Activated CD8-positive, alpha-beta T cell treated with anti-CD3 and anti-CD28 coated beads for 36 hours (primary cell): Measurements from ENCODE around the gene TCP10L. TPM values are rescaled to one million over a fixed set of nuclear protein-coding genes. Genes with fewer than 3 reads are reported as not detected.

Source experiments
- ATAC-seq: fragments of 200-7000 bp; cut with Tn5 transposase; one replicate; pipeline ENCODE4 v1.10.0; 2021; ENCODE audit warnings: mild to moderate bottlenecking, moderate library complexity
- CTCF ChIA-PET: fragments of 350-600 bp; sonication (Branson Sonifier 250); formaldehyde crosslinking; loops from one replicate; lab custom pipeline; 2021; ENCODE audit warnings: antibody characterized with exemption; lab: Charles Lee
- POLR2A ChIA-PET: fragments of 350-600 bp; sonication (Branson Sonifier 250); formaldehyde crosslinking; loops from one replicate; lab custom pipeline; 2021; ENCODE audit warnings: antibody characterized with exemption; lab: Charles Lee
- DNase-seq: peaks from one replicate; pipeline ENCODE4 v3.0.0-alpha.2; 2020
- H3K27ac Mint-ChIP-seq: one replicate; pipeline ENCODE4 v1.8.0; 2021; ENCODE audit warnings: mild to moderate bottlenecking, mixed read lengths
- H3K27me3 Mint-ChIP-seq: one replicate; pipeline ENCODE4 v1.8.0; 2021; ENCODE audit warnings: mixed read lengths
- H3K36me3 Mint-ChIP-seq: one replicate; pipeline ENCODE4 v1.8.0; 2021; ENCODE audit warnings: low read depth, mixed read lengths
- H3K4me1 Mint-ChIP-seq: one replicate; pipeline ENCODE4 v1.8.0; 2021; ENCODE audit warnings: low read depth, mixed read lengths
- H3K4me3 Mint-ChIP-seq: one replicate; pipeline ENCODE4 v1.8.0; 2021; ENCODE audit warnings: mild to moderate bottlenecking, moderate library complexity, mixed read lengths
- H3K9me3 Mint-ChIP-seq: one replicate; pipeline ENCODE4 v1.8.0; 2021; ENCODE audit warnings: mixed read lengths
- CTCF ChIP-seq: fragments of 200-600 bp; IDR thresholded peaks from one replicate; pipeline ENCODE4 v1.8.0; 2022; ENCODE audit warnings: antibody characterized with exemption, mild to moderate bottlenecking
- intact Hi-C: fragments of 100-400 bp; cut with micrococcal nuclease; formaldehyde crosslinking; loops from one replicate; pipeline ENCODE4 v1.10.0; 2022
- total RNA-seq, 2 experiments: library from RNA; stranded (reverse); gene quantifications; one replicate each; pipeline ENCODE4 v1.2.3, GENCODE V29; 2021

The TCP10L gene
- total RNA-seq, 2 experiments from 2014 or later, result 0.31 to 0.63 TPM

GRCh38 chr21:32597205-32597604, 11.9 kb upstream of the TCP10L start:
- ChIA-PET CTCF (interaction anchor here (5.3 kb wide), 1 partner anchor 195 kb away, joined by 80 read pairs; no protein-coding TSS in a partner anchor), POLR2A (interaction anchor here (0.7 kb wide), 1 partner anchor 241 kb away, joined by 4 read pairs; no protein-coding TSS in a partner anchor)
- no peaks in the 10 kb centered on the region for H3K27me3 Mint-ChIP-seq
- peaks cover 7% of the 10 kb centered on the region for H3K36me3 Mint-ChIP-seq
- no peak for TF ChIP-seq CTCF
- no peak overlapping the region for H3K27ac Mint-ChIP-seq
- intact Hi-C loops, result no loop called here
- H3K4me1 Mint-ChIP-seq, result peaks cover 7% of the 10 kb centered on the region
- ATAC-seq (no peak), DNase-seq (no peak)
- no peak overlapping the region for H3K4me3 Mint-ChIP-seq
- H3K9me3 Mint-ChIP-seq, result no peaks in the 10 kb centered on the region

GRCh38 chr21:32595431-32595830, 10.1 kb upstream of the TCP10L start:
- no peaks in the 10 kb centered on the region for H3K27me3 Mint-ChIP-seq
- TF ChIP-seq CTCF, result no peak
- intact Hi-C loops, result no loop called here
- H3K4me3 Mint-ChIP-seq, result no peak overlapping the region
- ChIA-PET CTCF (interaction anchor here (2.4 to 3.0 kb wide), 2 partner anchors 26 to 192 kb away, joined by 10 to 12 read pairs; no protein-coding TSS in a partner anchor), POLR2A (no interaction called here)
- ATAC-seq (no peak), DNase-seq (no peak)
- H3K27ac Mint-ChIP-seq, result no peak overlapping the region
- no peaks in the 10 kb centered on the region for H3K9me3 Mint-ChIP-seq
- peaks cover 7% of the 10 kb centered on the region for H3K4me1 Mint-ChIP-seq
- H3K36me3 Mint-ChIP-seq, result peaks cover 4% of the 10 kb centered on the region

- ATAC-seq (no peak), DNase-seq (no peak)
- CTCF ChIA-PET, result interaction anchor here (3.0 kb wide), 1 partner anchor 25 kb away, joined by 10 read pairs; no protein-coding TSS in a partner anchor
- no peak for TF ChIP-seq CTCF
- POLR2A ChIA-PET, result no interaction called here
- Mint-ChIP-seq H3K4me1 (peaks cover 7% of the 10 kb centered on the region), H3K27me3 (no peaks in the 10 kb centered on the region), H3K4me3 (no peak overlapping the region), H3K36me3 (no peaks in the 10 kb centered on the region), H3K9me3 (no peaks in the 10 kb centered on the region), H3K27ac (no peak overlapping the region)
- intact Hi-C loops, result no loop called here
Observed at GRCh38 chr21:32593690-32594089, 8.4 kb upstream of the TCP10L start.

- Mint-ChIP-seq H3K27me3 (no peaks in the 10 kb centered on the region), H3K27ac (no peak overlapping the region), H3K4me1 (peaks cover 7% of the 10 kb centered on the region), H3K36me3 (no peaks in the 10 kb centered on the region), H3K4me3 (no peak overlapping the region), H3K9me3 (no peaks in the 10 kb centered on the region)
- CTCF ChIA-PET, result no interaction called here
- DNase-seq (no peak), ATAC-seq (no peak)
- TF ChIP-seq CTCF, result no peak
- intact Hi-C loops, result no loop called here
- POLR2A ChIA-PET, result no interaction called here
Observed at GRCh38 chr21:32592929-32593502, 7.7 kb upstream of the TCP10L start.

- ChIA-PET CTCF (interaction anchor here (3.9 kb wide), 1 partner anchor 10 kb away, joined by 21 read pairs; no protein-coding TSS in a partner anchor), POLR2A (no interaction called here)
- Mint-ChIP-seq H3K36me3 (no peaks in the 10 kb centered on the region), H3K9me3 (no peaks in the 10 kb centered on the region), H3K4me1 (no peaks in the 10 kb centered on the region), H3K27ac (no peak overlapping the region), H3K27me3 (no peaks in the 10 kb centered on the region), H3K4me3 (no peak overlapping the region)
- ATAC-seq (no peak), DNase-seq (no peak)
- no peak for TF ChIP-seq CTCF
- intact Hi-C loops, result no loop called here
Observed at GRCh38 chr21:32590130-32590529, 4.8 kb upstream of the TCP10L start.
